Measurements from ENCODE around the gene ARID5B. TPM values are rescaled to one million over a fixed set of nuclear protein-coding genes. Genes with fewer than 3 reads are reported as not detected.

ARID5B gene
- polyA plus RNA-seq, 1 donor from 2014 or later, result 2.1 TPM

DNA sequence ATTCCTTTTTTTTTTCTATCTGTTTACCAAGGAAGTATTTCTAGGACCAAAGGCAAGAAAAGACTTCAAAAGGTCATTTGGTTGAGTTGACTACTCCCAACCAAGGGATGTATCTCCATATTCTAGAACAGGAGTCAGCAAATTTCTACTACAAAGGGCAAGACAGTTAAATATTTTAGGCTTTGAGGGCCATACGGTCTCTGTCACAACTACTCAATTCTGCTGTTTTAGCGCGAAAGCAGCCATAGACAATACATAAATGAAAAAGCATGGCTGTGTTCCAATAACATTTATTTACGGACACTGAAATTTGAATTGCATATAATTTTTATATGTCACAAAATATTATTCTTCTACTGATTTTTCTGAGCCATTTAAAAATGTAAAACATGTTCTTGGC lies 8.5 kb upstream of the ARID5B start:
- no peak overlapping the region for H3K4me2 ChIP-seq (ENCODE audit: low read length)
- H3K36me3 ChIP-seq (ENCODE audit: insufficient read depth, low read length), result no peaks in the 10 kb centered on the region
- no peak overlapping the region for H2AFZ ChIP-seq (ENCODE audit: low read depth, low read length)
- H3K79me2 ChIP-seq (replicated peaks; ENCODE audit: insufficient read depth, low read length), result no peaks in the 10 kb centered on the region
- TF ChIP-seq, protein P1, sequence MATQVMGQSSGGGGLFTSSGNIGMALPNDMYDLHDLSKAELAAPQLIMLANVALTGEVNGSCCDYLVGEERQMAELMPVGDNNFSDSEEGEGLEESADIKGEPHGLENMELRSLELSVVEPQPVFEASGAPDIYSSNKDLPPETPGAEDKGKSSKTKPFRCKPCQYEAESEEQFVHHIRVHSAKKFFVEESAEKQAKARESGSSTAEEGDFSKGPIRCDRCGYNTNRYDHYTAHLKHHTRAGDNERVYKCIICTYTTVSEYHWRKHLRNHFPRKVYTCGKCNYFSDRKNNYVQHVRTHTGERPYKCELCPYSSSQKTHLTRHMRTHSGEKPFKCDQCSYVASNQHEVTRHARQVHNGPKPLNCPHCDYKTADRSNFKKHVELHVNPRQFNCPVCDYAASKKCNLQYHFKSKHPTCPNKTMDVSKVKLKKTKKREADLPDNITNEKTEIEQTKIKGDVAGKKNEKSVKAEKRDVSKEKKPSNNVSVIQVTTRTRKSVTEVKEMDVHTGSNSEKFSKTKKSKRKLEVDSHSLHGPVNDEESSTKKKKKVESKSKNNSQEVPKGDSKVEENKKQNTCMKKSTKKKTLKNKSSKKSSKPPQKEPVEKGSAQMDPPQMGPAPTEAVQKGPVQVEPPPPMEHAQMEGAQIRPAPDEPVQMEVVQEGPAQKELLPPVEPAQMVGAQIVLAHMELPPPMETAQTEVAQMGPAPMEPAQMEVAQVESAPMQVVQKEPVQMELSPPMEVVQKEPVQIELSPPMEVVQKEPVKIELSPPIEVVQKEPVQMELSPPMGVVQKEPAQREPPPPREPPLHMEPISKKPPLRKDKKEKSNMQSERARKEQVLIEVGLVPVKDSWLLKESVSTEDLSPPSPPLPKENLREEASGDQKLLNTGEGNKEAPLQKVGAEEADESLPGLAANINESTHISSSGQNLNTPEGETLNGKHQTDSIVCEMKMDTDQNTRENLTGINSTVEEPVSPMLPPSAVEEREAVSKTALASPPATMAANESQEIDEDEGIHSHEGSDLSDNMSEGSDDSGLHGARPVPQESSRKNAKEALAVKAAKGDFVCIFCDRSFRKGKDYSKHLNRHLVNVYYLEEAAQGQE (IDR thresholded peaks at IDR 0.05; ENCODE audit: borderline replicate concordance), result no peak
- TF ChIP-seq POLR2AphosphoS5 (IDR thresholded peaks at IDR 0.05) (no peak), TAF1 (IDR thresholded peaks at IDR 0.05; ENCODE audit: low read depth) (no peak), MXI1 (conservative IDR thresholded peaks at IDR 0.05; ENCODE audit: poor library complexity, severe bottlenecking) (no peak), SMC3 (conservative IDR thresholded peaks at IDR 0.05; ENCODE audit: poor library complexity) (no peak)
- no peak overlapping the region for H3K9ac ChIP-seq (ENCODE audit: low read length)
- no peaks in the 10 kb centered on the region for H3F3A ChIP-seq (ENCODE audit: insufficient read depth, low read length, poor library complexity, severe bottlenecking)
- no peak overlapping the region for H3K4me3 ChIP-seq (ENCODE audit: low read length)
- H3K9me2 ChIP-seq (ENCODE audit: insufficient read depth, low read length), result no peaks in the 10 kb centered on the region
- H3K27ac ChIP-seq (ENCODE audit: low read length), result no peak overlapping the region
- no peaks in the 10 kb centered on the region for H3K27me3 ChIP-seq (ENCODE audit: insufficient read depth, low read depth, low read length)
- H4K20me1 ChIP-seq (ENCODE audit: insufficient read depth), result no peaks in the 10 kb centered on the region
- no peaks in the 10 kb centered on the region for H3K9me3 ChIP-seq (ENCODE audit: low read length)

DNA sequence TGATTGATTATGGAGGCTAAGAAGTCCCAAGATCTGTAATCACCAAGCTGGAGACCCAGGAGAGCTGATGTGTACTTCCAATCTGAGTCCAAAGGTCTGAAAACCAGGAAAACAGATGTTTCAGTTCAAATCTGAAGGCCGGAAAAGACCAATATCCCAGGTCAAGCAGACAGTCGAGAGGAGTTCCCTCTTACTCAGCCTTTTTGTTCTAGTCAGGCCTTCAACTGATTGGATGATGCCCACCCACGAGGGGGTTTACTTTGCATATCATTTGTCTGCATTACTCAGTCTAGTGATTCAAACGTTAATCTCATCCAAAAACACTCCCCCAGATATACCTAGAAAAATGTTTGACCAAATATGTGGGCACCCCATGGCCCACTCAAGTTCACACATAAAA lies 7.4 kb upstream of the ARID5B start:
- no peaks in the 10 kb centered on the region for H3K9me3 ChIP-seq (ENCODE audit: low read length)
- no peak overlapping the region for H3K9ac ChIP-seq (ENCODE audit: low read length)
- H2AFZ ChIP-seq (ENCODE audit: low read depth, low read length), result no peak overlapping the region
- TF ChIP-seq POLR2AphosphoS5 (IDR thresholded peaks at IDR 0.05), result no peak
- TF ChIP-seq, protein P2, sequence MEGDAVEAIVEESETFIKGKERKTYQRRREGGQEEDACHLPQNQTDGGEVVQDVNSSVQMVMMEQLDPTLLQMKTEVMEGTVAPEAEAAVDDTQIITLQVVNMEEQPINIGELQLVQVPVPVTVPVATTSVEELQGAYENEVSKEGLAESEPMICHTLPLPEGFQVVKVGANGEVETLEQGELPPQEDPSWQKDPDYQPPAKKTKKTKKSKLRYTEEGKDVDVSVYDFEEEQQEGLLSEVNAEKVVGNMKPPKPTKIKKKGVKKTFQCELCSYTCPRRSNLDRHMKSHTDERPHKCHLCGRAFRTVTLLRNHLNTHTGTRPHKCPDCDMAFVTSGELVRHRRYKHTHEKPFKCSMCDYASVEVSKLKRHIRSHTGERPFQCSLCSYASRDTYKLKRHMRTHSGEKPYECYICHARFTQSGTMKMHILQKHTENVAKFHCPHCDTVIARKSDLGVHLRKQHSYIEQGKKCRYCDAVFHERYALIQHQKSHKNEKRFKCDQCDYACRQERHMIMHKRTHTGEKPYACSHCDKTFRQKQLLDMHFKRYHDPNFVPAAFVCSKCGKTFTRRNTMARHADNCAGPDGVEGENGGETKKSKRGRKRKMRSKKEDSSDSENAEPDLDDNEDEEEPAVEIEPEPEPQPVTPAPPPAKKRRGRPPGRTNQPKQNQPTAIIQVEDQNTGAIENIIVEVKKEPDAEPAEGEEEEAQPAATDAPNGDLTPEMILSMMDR (IDR thresholded peaks at IDR 0.05; ENCODE audit: poor library complexity, severe bottlenecking), result no peak
- TF ChIP-seq SMC3 (conservative IDR thresholded peaks at IDR 0.05; ENCODE audit: poor library complexity), result no peak
- no peak for TF ChIP-seq EP300 (conservative IDR thresholded peaks at IDR 0.05; ENCODE audit: poor library complexity, severe bottlenecking)
- TF ChIP-seq, protein P1 (IDR thresholded peaks at IDR 0.05; ENCODE audit: borderline replicate concordance), result no peak
- no peak for TF ChIP-seq RAD21 (conservative IDR thresholded peaks at IDR 0.05)
- TF ChIP-seq TAF1 (IDR thresholded peaks at IDR 0.05; ENCODE audit: low read depth), result no peak
- H3K4me3 ChIP-seq (ENCODE audit: low read length), result no peak overlapping the region
- H4K20me1 ChIP-seq (ENCODE audit: insufficient read depth), result no peaks in the 10 kb centered on the region
- no peak overlapping the region for H3K27ac ChIP-seq (ENCODE audit: low read length)
- H3K27me3 ChIP-seq (ENCODE audit: insufficient read depth, low read depth, low read length), result no peaks in the 10 kb centered on the region
- no peaks in the 10 kb centered on the region for H3F3A ChIP-seq (ENCODE audit: insufficient read depth, low read length, poor library complexity, severe bottlenecking)
- H3K79me2 ChIP-seq (replicated peaks; ENCODE audit: insufficient read depth, low read length), result no peaks in the 10 kb centered on the region
- H3K36me3 ChIP-seq (ENCODE audit: insufficient read depth, low read length), result no peaks in the 10 kb centered on the region
- H3K4me2 ChIP-seq (ENCODE audit: low read length), result no peak overlapping the region
- no peaks in the 10 kb centered on the region for H3K9me2 ChIP-seq (ENCODE audit: insufficient read depth, low read length)

Data from neural cell (in vitro differentiated cells).